Kidney (tissue), 14 donors: Measurements from ENCODE around the gene CCDC82. TPM values are rescaled to one million over a fixed set of nuclear protein-coding genes. Genes with fewer than 3 reads are reported as not detected.

Source experiments
- DNase-seq, 5 donors: peaks; one replicate each; pipeline ENCODE4 v3.0.0-alpha.2; 2013 to 2020
- FAIRE-seq: peaks from 2 replicates; lab custom pipeline; 2012; peaks lifted over from hg19 to GRCh38; lab: Jason Lieb, UNC
- H3K27ac ChIP-seq, 2 donors: one replicate each; pipeline ENCODE4 v1.7.0; 2013; ENCODE audit warnings: low read depth in 2 of 2, low read length in 2 of 2, inconsistent platforms in 1 of 2
- H3K27me3 ChIP-seq: one replicate; pipeline ENCODE4 v1.7.1; 2013; ENCODE audit warnings: low read length, inconsistent platforms; ENCODE audit not compliant: control insufficient read depth, insufficient read depth
- H3K36me3 ChIP-seq, 3 donors: one replicate each; pipeline versions ENCODE4 v1.7.0 to v1.7.1; 2013; ENCODE audit warnings: low read length in 3 of 3, control low read depth in 1 of 3, inconsistent platforms in 1 of 3; ENCODE audit not compliant: insufficient read depth in 3 of 3, control insufficient read depth in 2 of 3
- H3K4me1 ChIP-seq, 3 donors: one replicate each; pipeline versions ENCODE4 v1.7.0 to v1.7.1; 2013; ENCODE audit warnings: low read length in 3 of 3, inconsistent platforms in 1 of 3, low read depth in 1 of 3; ENCODE audit not compliant: control insufficient read depth in 2 of 3, insufficient read depth in 2 of 3
- H3K4me3 ChIP-seq, 3 donors: one replicate each; pipeline versions ENCODE4 v1.7.0 to v1.8.1; 2013; ENCODE audit warnings: low read length in 3 of 3, control low read depth in 1 of 3, inconsistent platforms in 1 of 3
- H3K9ac ChIP-seq, 3 donors: one replicate each; pipeline versions ENCODE4 v1.7.0 to v1.7.1; 2013; ENCODE audit warnings: low read length in 3 of 3, control low read depth in 1 of 3, inconsistent platforms in 1 of 3
- H3K9me3 ChIP-seq, 3 donors: one replicate each; pipeline versions ENCODE4 v1.7.0 to v1.7.1; 2013; ENCODE audit warnings: low read length in 3 of 3, control low read depth in 1 of 3, inconsistent platforms in 1 of 3; ENCODE audit not compliant: control insufficient read depth in 2 of 3, insufficient read depth in 1 of 3
- CTCF ChIP-seq: IDR thresholded peaks from 3 replicates; pipeline ENCODE4 v1.5.1; 2012; ENCODE audit warnings: mild to moderate bottlenecking, moderate library complexity, borderline replicate concordance; ENCODE audit not compliant: insufficient read depth; ENCODE audit errors: extremely low read depth
- intact Hi-C: fragments of 100-400 bp; cut with DNase I; formaldehyde crosslinking; loops from one replicate; pipeline ENCODE4 v1.11.1; 2022
- microRNA-seq: library from miRNA; unstranded; fragments of <30 nt; microRNA quantifications from one replicate; pipeline ENCODE4 v1.2.0, GENCODE V29; 2020
- polyA plus RNA-seq: library from polyadenylated mRNA; stranded (reverse); fragments of 350-450 nt; fragmentation: Illumina TruSeq; extraction: RNeasy Lipid Tissue Mini Kit (QIAGEN cat#74804); gene quantifications from one replicate; pipeline ENCODE4 v1.2.3, GENCODE V29; 2014; ENCODE audit warnings: low read depth, low replicate concordance; ENCODE audit not compliant: insufficient read depth
- total RNA-seq: library from RNA; stranded (reverse); fragmentation: NEBNext Ultra II Directional; extraction: Animal tissue kit (Norgen Biotek cat#: 25700); gene quantifications from one replicate; pipeline ENCODE4 v1.2.1, GENCODE V29; 2021
- donor health status: control.
- donor health status: control.
- donor health status: control.
- donor health status: control.
- donor health status: control.
- donor health status: DM: yes; HTN: yes; CAD: no.
- donor health status: Normal renal cell carcinoma (clear cell type).

Gene CCDC82
- total and polyA plus RNA-seq, 2 donors from 2014 or later = 13.0 to 25.8 TPM

DNA sequence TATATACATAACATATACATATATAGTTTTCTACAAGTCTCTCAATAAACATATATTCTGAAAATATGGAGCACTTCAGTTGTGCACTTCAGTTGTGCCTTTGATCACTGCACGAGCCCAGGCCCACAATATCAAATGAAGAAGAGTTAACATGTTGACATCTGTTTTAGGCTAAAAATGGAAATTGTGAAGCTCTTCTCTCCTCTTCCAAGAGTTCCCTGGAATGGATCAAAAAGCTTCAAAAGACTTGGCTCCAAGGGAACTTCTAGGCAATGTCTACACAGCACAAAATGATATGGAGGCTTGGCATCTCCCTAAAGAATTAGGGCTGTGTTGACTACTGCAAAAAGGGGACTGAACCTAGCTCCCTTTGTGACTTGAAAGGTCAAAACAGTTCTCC, 83.6 kb downstream of the CCDC82 start:
- no peak overlapping the region for H3K9ac ChIP-seq
- peak overlapping the region; percentile 91 to 93 for H3K27ac ChIP-seq

DNA sequence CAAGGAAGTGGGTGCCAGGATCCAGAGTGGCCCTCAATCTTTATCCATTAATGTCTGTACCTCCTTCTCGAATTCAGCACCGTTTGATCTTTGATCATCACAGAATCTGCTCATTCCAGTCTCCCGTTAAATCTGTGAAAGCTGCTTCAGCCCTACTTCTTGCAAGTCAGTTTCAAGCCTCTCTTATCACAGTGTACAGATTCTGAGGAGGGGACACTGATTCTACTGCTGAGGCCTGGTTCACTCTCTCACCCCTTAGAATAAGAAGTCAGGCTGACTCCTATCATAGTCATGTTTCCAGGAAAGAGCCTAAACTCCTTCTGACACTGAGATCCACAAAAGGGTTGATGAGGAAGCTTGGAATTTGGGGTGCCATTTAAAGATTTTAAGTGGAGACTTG, 85.7 kb downstream of the CCDC82 start:
- DNase-seq (no peak), FAIRE-seq (no peak)
- no peaks in the 10 kb centered on the region for H3K27me3 ChIP-seq
- peaks cover 7 to 52% (median 28%) of the 10 kb centered on the region in 3 donors for H3K4me1 ChIP-seq
- no peak overlapping the region for H3K27ac ChIP-seq
- no peaks in the 10 kb centered on the region for H3K9me3 ChIP-seq
- intact Hi-C loops = no loop called here
- peak overlapping the region in 1 of 3 donors; percentile 9 for H3K9ac ChIP-seq
- H3K4me3 ChIP-seq = no peak overlapping the region
- no peak for TF ChIP-seq CTCF
- no peaks in the 10 kb centered on the region for H3K36me3 ChIP-seq

More for the DNA sequence above, 83.6 kb downstream of the CCDC82 start:
- intact Hi-C loops = no loop called here
- no peak for TF ChIP-seq CTCF
- Histone ChIP-seq H3K9me3 (no peaks in the 10 kb centered on the region), H3K36me3 (no peaks in the 10 kb centered on the region), H3K27me3 (no peaks in the 10 kb centered on the region), H3K4me3 (peak overlapping the region in 1 of 3 donors; percentile 62), H3K4me1 (peaks cover 8 to 41% (median 21%) of the 10 kb centered on the region in 3 donors)
- DNase-seq (no peak), FAIRE-seq (no peak)

DNA sequence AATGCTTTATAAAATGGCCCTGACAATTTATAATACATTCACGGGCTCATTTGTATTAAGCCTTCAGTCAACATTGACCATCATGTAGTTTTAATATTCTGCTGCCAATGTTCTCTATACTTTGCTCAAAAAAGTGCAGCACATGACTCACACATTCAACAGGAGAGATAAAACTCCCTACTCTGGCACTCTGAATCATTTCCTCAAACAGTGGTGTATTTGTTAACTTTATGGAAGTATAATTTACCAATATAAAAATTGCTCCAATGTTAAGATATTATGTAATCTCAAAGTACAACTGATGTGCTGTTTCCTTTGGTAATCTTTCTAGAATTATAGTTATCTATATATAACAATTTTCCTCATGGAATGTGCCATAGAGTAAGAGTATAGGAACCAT, 86.6 kb downstream of the CCDC82 start:
- intact Hi-C loops = no loop called here
- Histone ChIP-seq H3K36me3 (peaks cover 0 to 2% (median 2%) of the 10 kb centered on the region in 3 donors), H3K9ac (no peak overlapping the region), H3K4me1 (peaks cover 7 to 50% (median 28%) of the 10 kb centered on the region in 3 donors), H3K4me3 (no peak overlapping the region), H3K27me3 (no peaks in the 10 kb centered on the region), H3K27ac (no peak overlapping the region), H3K9me3 (no peaks in the 10 kb centered on the region)
- TF ChIP-seq CTCF = no peak
- FAIRE-seq (no peak), DNase-seq (no peak)

Small RNA genes within 50 kb of the gene (microRNA-seq; reads per million reads assigned to microRNA genes)
- not detected for gene MIR1260B

Other genes with a start within 250 kb of the CCDC82 start
- gene MAML2, start 46.7 kb downstream of the CCDC82 start, total RNA-seq = 32.3 TPM
- gene MAML2, start 46.7 kb downstream of the CCDC82 start, polyA plus RNA-seq = 4.9 TPM
- gene JRKL, start 101 bp upstream of the CCDC82 start, total RNA-seq = 12.5 TPM
- 4.6 TPM for gene JRKL, start 101 bp upstream of the CCDC82 start, polyA plus RNA-seq